Type B pancreatic cell (in vitro differentiated cells): Measurements from ENCODE around the gene VSTM4. TPM values are rescaled to one million over a fixed set of nuclear protein-coding genes. Genes with fewer than 3 reads are reported as not detected.

ENCODE experiments used
- DNase-seq: peaks from one replicate; pipeline ENCODE4 v3.0.0; 2021; ENCODE audit warnings: mixed read lengths; ENCODE audit not compliant: unreplicated experiment; ENCODE audit errors: extremely low spot score
- H3K27ac Mint-ChIP-seq: 2 replicates; pipeline ENCODE4 v1.8.0; 2021; ENCODE audit warnings: mild to moderate bottlenecking, mixed read lengths
- H3K27me3 Mint-ChIP-seq: 2 replicates; pipeline ENCODE4 v1.8.0; 2021; ENCODE audit warnings: mixed read lengths
- H3K36me3 Mint-ChIP-seq: 2 replicates; pipeline ENCODE4 v1.8.0; 2021; ENCODE audit warnings: mixed read lengths
- H3K4me1 Mint-ChIP-seq: one replicate; pipeline ENCODE4 v1.8.0; 2021; ENCODE audit warnings: mixed read lengths; ENCODE audit not compliant: unreplicated experiment
- H3K4me3 Mint-ChIP-seq: 2 replicates; pipeline ENCODE4 v1.8.0; 2021; ENCODE audit warnings: mild to moderate bottlenecking, mixed read lengths
- H3K9me3 Mint-ChIP-seq: 2 replicates; pipeline ENCODE4 v1.8.0; 2021; ENCODE audit warnings: mixed read lengths
- CTCF ChIP-seq: fragments of 200-600 bp; sonication (generic); conservative IDR thresholded peaks from 2 replicates; pipeline ENCODE4 v1.5.0; 2021; ENCODE audit warnings: antibody characterized with exemption, mild to moderate bottlenecking
- total RNA-seq: library from RNA; stranded (reverse); gene quantifications from 2 replicates; pipeline ENCODE4 v1.2.1, GENCODE V29; 2021; ENCODE audit warnings: low replicate concordance

The VSTM4 gene
- total RNA-seq, 1 donor from 2014 or later, result 2.6 TPM

GRCh38 chr10:49044293-49045193 lies 70.8 kb downstream of the VSTM4 start:
- H3K4me1 Mint-ChIP-seq, result no peaks in the 10 kb centered on the region
- no peak overlapping the region for H3K27ac Mint-ChIP-seq
- no peak overlapping the region for H3K4me3 Mint-ChIP-seq
- H3K36me3 Mint-ChIP-seq, result no peaks in the 10 kb centered on the region
- H3K9me3 Mint-ChIP-seq, result peaks cover 6% of the 10 kb centered on the region
- no peak for DNase-seq
- TF ChIP-seq CTCF, result no peak
- no peaks in the 10 kb centered on the region for H3K27me3 Mint-ChIP-seq

- no peaks in the 10 kb centered on the region for H3K27me3 Mint-ChIP-seq
These were observed 74.7 kb downstream of the VSTM4 start for GRCh38 chr10:49040601-49041000.

GRCh38 chr10:49039409-49039808 lies 75.9 kb downstream of the VSTM4 start:
- DNase-seq, result no peak
- Mint-ChIP-seq H3K4me1 (no peaks in the 10 kb centered on the region), H3K4me3 (no peak overlapping the region), H3K9me3 (no peaks in the 10 kb centered on the region), H3K27ac (no peak overlapping the region), H3K36me3 (no peaks in the 10 kb centered on the region), H3K27me3 (no peaks in the 10 kb centered on the region)
- TF ChIP-seq CTCF, result no peak

More at GRCh38 chr10:49040601-49041000, 74.7 kb downstream of the VSTM4 start:
- DNase-seq, result no peak
- no peak overlapping the region for H3K27ac Mint-ChIP-seq
- no peaks in the 10 kb centered on the region for H3K36me3 Mint-ChIP-seq
- no peak for TF ChIP-seq CTCF
- H3K4me3 Mint-ChIP-seq, result no peak overlapping the region
- peaks cover under 1% of the 10 kb centered on the region for H3K9me3 Mint-ChIP-seq
- H3K4me1 Mint-ChIP-seq, result no peaks in the 10 kb centered on the region

GRCh38 chr10:49038711-49039110 lies 76.6 kb downstream of the VSTM4 start:
- TF ChIP-seq CTCF, result no peak
- H3K27ac Mint-ChIP-seq, result no peak overlapping the region
- no peak overlapping the region for H3K4me3 Mint-ChIP-seq
- H3K36me3 Mint-ChIP-seq, result no peaks in the 10 kb centered on the region
- no peak for DNase-seq
- no peaks in the 10 kb centered on the region for H3K27me3 Mint-ChIP-seq
- H3K4me1 Mint-ChIP-seq, result no peaks in the 10 kb centered on the region
- no peaks in the 10 kb centered on the region for H3K9me3 Mint-ChIP-seq

- H3K27me3 Mint-ChIP-seq, result no peaks in the 10 kb centered on the region
- no peaks in the 10 kb centered on the region for H3K9me3 Mint-ChIP-seq
- H3K4me3 Mint-ChIP-seq, result no peak overlapping the region
- no peak for TF ChIP-seq CTCF
- H3K27ac Mint-ChIP-seq, result no peak overlapping the region
- H3K4me1 Mint-ChIP-seq, result no peaks in the 10 kb centered on the region
- DNase-seq, result no peak
- H3K36me3 Mint-ChIP-seq, result no peaks in the 10 kb centered on the region
These were observed 78.1 kb downstream of the VSTM4 start for GRCh38 chr10:49037187-49037586.
